Kidney epithelial cell (primary cell): ENCODE results near the gene RNMT. TPM values are rescaled to one million over a fixed set of nuclear protein-coding genes. Genes with fewer than 3 reads are reported as not detected.

Experiments
- DNase-seq: peaks from one replicate; pipeline ENCODE4 v3.0.0-alpha.2; 2010; ENCODE audit warnings: low read depth
- H3K27me3 ChIP-seq: 2 replicates; pipeline ENCODE4 v1.6.0; 2011; ENCODE audit warnings: low read length; ENCODE audit not compliant: control insufficient read depth, insufficient read depth
- H3K36me3 ChIP-seq: 2 replicates; pipeline ENCODE4 v1.5.1; 2011; ENCODE audit warnings: low read length; ENCODE audit not compliant: control insufficient read depth, insufficient read depth
- H3K4me3 ChIP-seq: 2 replicates; pipeline ENCODE4 v1.5.1; 2011; ENCODE audit warnings: low read depth, mild to moderate bottlenecking, control low read depth, low read length
- CTCF ChIP-seq: IDR thresholded peaks from 2 replicates; pipeline ENCODE4 v1.5.1; 2011; ENCODE audit warnings: mild to moderate bottlenecking, moderate library complexity, low read length, control low read depth, inconsistent platforms; ENCODE audit not compliant: insufficient read depth, poor library complexity, severe bottlenecking
- total RNA-seq: library from RNA; depleted of rRNA; stranded (reverse); fragments of >200 nt; gene quantifications from 2 replicates; pipeline ENCODE4 v1.2.3, GENCODE V29; 2015

Gene RNMT
- total RNA-seq, 1 donor from 2014 or later, result 46.3 TPM

GRCh38 chr18:13756671-13757070 lies 30.2 kb downstream of the RNMT start:
- TF ChIP-seq CTCF, result no peak
- Histone ChIP-seq H3K36me3 (no peaks in the 10 kb centered on the region), H3K4me3 (no peak overlapping the region), H3K27me3 (no peaks in the 10 kb centered on the region)
- DNase-seq, result no peak

GRCh38 chr18:13758622-13759021 lies 32.1 kb downstream of the RNMT start:
- H3K27me3 ChIP-seq, result no peaks in the 10 kb centered on the region
- no peak overlapping the region for H3K4me3 ChIP-seq
- no peaks in the 10 kb centered on the region for H3K36me3 ChIP-seq
- no peak for DNase-seq
- no peak for TF ChIP-seq CTCF

GRCh38 chr18:13760047-13760446 lies 33.6 kb downstream of the RNMT start:
- Histone ChIP-seq H3K27me3 (no peaks in the 10 kb centered on the region), H3K4me3 (no peak overlapping the region), H3K36me3 (no peaks in the 10 kb centered on the region)
- DNase-seq, result no peak
- TF ChIP-seq CTCF, result no peak

- no peak for DNase-seq
- Histone ChIP-seq H3K36me3 (no peaks in the 10 kb centered on the region), H3K4me3 (no peak overlapping the region), H3K27me3 (no peaks in the 10 kb centered on the region)
- TF ChIP-seq CTCF, result no peak
Measured at GRCh38 chr18:13762690-13763439, 36.4 kb downstream of the RNMT start.

- H3K4me3 ChIP-seq, result no peak overlapping the region
- no peaks in the 10 kb centered on the region for H3K27me3 ChIP-seq
- no peak for DNase-seq
- no peak for TF ChIP-seq CTCF
- H3K36me3 ChIP-seq, result no peaks in the 10 kb centered on the region
Measured at GRCh38 chr18:13775058-13775457, 48.6 kb downstream of the RNMT start.

- DNase-seq, result no peak
- Histone ChIP-seq H3K27me3 (no peaks in the 10 kb centered on the region), H3K36me3 (no peaks in the 10 kb centered on the region), H3K4me3 (no peak overlapping the region)
- TF ChIP-seq CTCF, result no peak
Measured at GRCh38 chr18:13791181-13791580, 64.7 kb downstream of the RNMT start.
